GM18520 (cell line): Measurements from ENCODE around the gene KIF26A.

ENCODE experiments used
- ATAC-seq: cut with Tn5 transposase; IDR thresholded peaks from one replicate; pipeline ENCODE4 v1.9.1; 2021; ENCODE audit not compliant: unreplicated experiment

Gene KIF26A

GRCh38 chr14:104175811-104176210 is 37.4 kb downstream of the KIF26A start:
- no peak for ATAC-seq

GRCh38 chr14:104176611-104177010 is 38.2 kb downstream of the KIF26A start:
- ATAC-seq = no peak

- no peak for ATAC-seq
These were observed 39.0 kb downstream of the KIF26A start for GRCh38 chr14:104177411-104177810.

- no peak for ATAC-seq
These were observed 39.9 kb downstream of the KIF26A start for GRCh38 chr14:104178279-104178678.

- no peak for ATAC-seq
These were observed 40.7 kb downstream of the KIF26A start for GRCh38 chr14:104179126-104179525.

- ATAC-seq = no peak
These were observed 41.3 kb downstream of the KIF26A start for GRCh38 chr14:104179564-104180129.

- ATAC-seq = no peak
These were observed 42.3 kb downstream of the KIF26A start for GRCh38 chr14:104180561-104181165.

GRCh38 chr14:104181761-104182530 is 43.6 kb downstream of the KIF26A start:
- ATAC-seq = no peak

GRCh38 chr14:104182857-104183425 is 44.6 kb downstream of the KIF26A start:
- ATAC-seq = no peak

GRCh38 chr14:104183796-104184195 is 45.4 kb downstream of the KIF26A start:
- no peak for ATAC-seq

GRCh38 chr14:104184506-104184905 is 46.1 kb downstream of the KIF26A start:
- no peak for ATAC-seq

- ATAC-seq = no peak
These were observed 46.6 kb downstream of the KIF26A start for GRCh38 chr14:104184911-104185499.

GRCh38 chr14:104185916-104186495 is 47.6 kb downstream of the KIF26A start:
- ATAC-seq = no peak

- ATAC-seq = no peak
These were observed 48.2 kb downstream of the KIF26A start for GRCh38 chr14:104186575-104186974.

GRCh38 chr14:104187121-104187889 is 48.9 kb downstream of the KIF26A start:
- ATAC-seq = no peak

GRCh38 chr14:104187931-104188726 is 49.7 kb downstream of the KIF26A start:
- ATAC-seq = no peak

GRCh38 chr14:104188727-104189400 is 50.5 kb downstream of the KIF26A start:
- ATAC-seq = no peak

- no peak for ATAC-seq
These were observed 51.4 kb downstream of the KIF26A start for GRCh38 chr14:104189629-104190335.
